ENCODE results near the gene PCYT2.

- TF ChIP-seq CTCF (IDR thresholded peaks at IDR 0.05) (no peak), POLR2A (IDR thresholded peaks at IDR 0.05) (no peak)
Observed at GRCh38 chr17:81898885-81899284, 12.3 kb downstream of the PCYT2 start.

Measured in prostate gland (tissue), 2 donors.